B cell (primary cell): ENCODE data around the gene POSTN. TPM values are rescaled to one million over a fixed set of nuclear protein-coding genes. Genes with fewer than 3 reads are reported as not detected.

Experiments used
- ATAC-seq: fragments of 200-7000 bp; cut with Tn5 transposase; one replicate; pipeline ENCODE4 v1.10.0; 2021; ENCODE audit warnings: low read depth, mild to moderate bottlenecking, moderate number of reproducible peaks, moderate library complexity
- CTCF ChIA-PET: fragments of 350-600 bp; sonication (Branson Sonifier 250); formaldehyde crosslinking; loops from one replicate; lab custom pipeline; 2021; ENCODE audit warnings: antibody characterized with exemption, inconsistent platforms; lab: Charles Lee
- POLR2A ChIA-PET: fragments of 350-600 bp; sonication (Branson Sonifier 250); formaldehyde crosslinking; loops from one replicate; lab custom pipeline; 2021; ENCODE audit warnings: antibody characterized with exemption; lab: Charles Lee
- DNase-seq: peaks from one replicate; pipeline ENCODE4 v3.0.0; 2013
- H2AFZ ChIP-seq: 2 replicates; pipeline ENCODE4 v1.6.1; 2012; ENCODE audit warnings: mild to moderate bottlenecking, low read depth, low read length; ENCODE audit not compliant: insufficient read depth, poor library complexity, severe bottlenecking
- H3K27ac ChIP-seq, 2 donors: 1 replicate in 1 of 2; 2 replicates in 1 of 2; pipeline ENCODE4 v1.5.1; 2012 to 2013; ENCODE audit warnings: low read length in 2 of 2, mild to moderate bottlenecking in 2 of 2, moderate library complexity in 1 of 2
- H3K27me3 ChIP-seq, 4 experiments: fragments of 200-600 bp in 1 of 4; sonication (generic) in 1 of 4; replicated peaks in 1 of 4; 1 replicate in 2 of 4; 2 replicates in 2 of 4; pipeline versions ENCODE4 v1.6.1 to v1.7.0; 2013 to 2016; ENCODE audit warnings: low read length in 3 of 4, mild to moderate bottlenecking in 2 of 4, mixed read lengths in 1 of 4, moderate library complexity in 1 of 4; ENCODE audit not compliant: insufficient read depth in 4 of 4, control insufficient read depth in 3 of 4; ENCODE audit errors: control extremely low read depth in 1 of 4
- H3K36me3 ChIP-seq, 2 experiments: replicated peaks in 1 of 2; 1 replicate in 1 of 2; 2 replicates in 1 of 2; pipeline versions ENCODE4 v1.6.1 to v1.7.1; 2013; ENCODE audit warnings: low read length in 1 of 2; ENCODE audit not compliant: insufficient read depth in 2 of 2, control insufficient read depth in 1 of 2; ENCODE audit errors: control extremely low read depth in 1 of 2, extremely low read depth in 1 of 2
- H3K4me1 ChIP-seq, 2 donors: fragments of 200-600 bp in 1 of 2; sonication (generic) in 1 of 2; 1 replicate in 1 of 2; 2 replicates in 1 of 2; pipeline versions ENCODE4 v1.5.1 to v1.6.1; 2013 to 2017; ENCODE audit warnings: low read length in 2 of 2; ENCODE audit not compliant: control insufficient read depth in 2 of 2, insufficient read depth in 2 of 2
- H3K4me2 ChIP-seq: replicated peaks from 2 replicates; pipeline ENCODE3; 2012; ENCODE audit warnings: mild to moderate bottlenecking, low read depth, low read length; ENCODE audit not compliant: poor library complexity, severe bottlenecking
- H3K4me3 ChIP-seq, 5 experiments: fragments of 200-600 bp in 1 of 5; sonication (generic) in 1 of 5; 1 replicate in 3 of 5; 2 replicates in 2 of 5; pipeline versions ENCODE4 v1.5.1 to v1.7.0; 2011 to 2016; ENCODE audit warnings: low read length in 4 of 5, mild to moderate bottlenecking in 4 of 5, low read depth in 2 of 5, control low read depth in 1 of 5, moderate library complexity in 1 of 5; ENCODE audit not compliant: insufficient read depth in 1 of 5; ENCODE audit errors: control extremely low read depth in 1 of 5, extremely low read depth in 1 of 5
- H3K79me2 ChIP-seq: fragments of 200-600 bp; sonication (generic); one replicate; pipeline ENCODE4 v1.6.0; 2016; ENCODE audit warnings: low read length; ENCODE audit not compliant: control insufficient read depth, insufficient read depth
- H3K9ac ChIP-seq: fragments of 200-600 bp; sonication (generic); 2 replicates; pipeline ENCODE4 v1.6.1; 2017; ENCODE audit warnings: mild to moderate bottlenecking, low read length, moderate library complexity
- H3K9me3 ChIP-seq, 3 donors: one replicate each; pipeline versions ENCODE4 v1.6.1 to v1.7.1; 2013; ENCODE audit warnings: low read length in 2 of 3; ENCODE audit not compliant: control insufficient read depth in 2 of 3, insufficient read depth in 1 of 3; ENCODE audit errors: control extremely low read depth in 1 of 3
- H4K20me1 ChIP-seq: 2 replicates; pipeline ENCODE4 v1.6.0; 2012; ENCODE audit warnings: mild to moderate bottlenecking, low read length; ENCODE audit not compliant: insufficient read depth, control insufficient read depth, poor library complexity, severe bottlenecking
- H3K27ac Mint-ChIP-seq: one replicate; pipeline ENCODE4 v1.8.0; 2021; ENCODE audit warnings: mixed read lengths
- H3K27me3 Mint-ChIP-seq: one replicate; pipeline ENCODE4 v1.8.0; 2021; ENCODE audit warnings: mixed read lengths
- H3K4me1 Mint-ChIP-seq: one replicate; pipeline ENCODE4 v1.8.0; 2021; ENCODE audit warnings: mixed read lengths
- H3K4me3 Mint-ChIP-seq: one replicate; pipeline ENCODE4 v1.8.0; 2021; ENCODE audit warnings: mixed read lengths
- H3K9me3 Mint-ChIP-seq: one replicate; pipeline ENCODE4 v1.8.0; 2022; ENCODE audit warnings: mixed read lengths; ENCODE audit not compliant: insufficient read depth
- EZH2 ChIP-seq: IDR thresholded peaks from 2 replicates; pipeline ENCODE4 v1.6.1; 2012; ENCODE audit warnings: borderline replicate concordance, low read depth, mild to moderate bottlenecking, moderate library complexity, low read length; ENCODE audit not compliant: insufficient read depth, poor library complexity, severe bottlenecking
- WGBS: methylation state at CpG from one replicate; pipeline ENCODE4 v1.1.5; 2013; ENCODE audit warnings: missing lambda C conversion rate; ENCODE audit not compliant: insufficient coverage; 5-methylcytosine and 5-hydroxymethylcytosine counted together
- intact Hi-C: fragments of 100-400 bp; cut with micrococcal nuclease; formaldehyde crosslinking; loops from one replicate; pipeline ENCODE4 v1.10.0; 2022
- polyA plus RNA-seq: library from polyadenylated mRNA; depleted of rRNA; stranded (reverse); fragments of >200 nt; gene quantifications from 2 replicates; pipeline ENCODE4 v1.2.3, GENCODE V29; 2012
- total RNA-seq, 2 donors: library from RNA; stranded (reverse); fragments of 120-200 nt in 1 of 2; gene quantifications; 1 replicate in 1 of 2; 2 replicates in 1 of 2; pipeline versions ENCODE4 v1.2.3 to v1.2.4, GENCODE V29; 2013 to 2022
- TF ChIP-seq, protein P1 (sequence below): fragments of 200-600 bp; IDR thresholded peaks from one replicate; pipeline ENCODE4 v1.8.0; 2022; ENCODE audit warnings: antibody characterized with exemption, mild to moderate bottlenecking

Gene POSTN
- total and polyA plus RNA-seq, 2 donors (not counting 1 experiment from before 2014, with no cell fraction given) = not detected

DNA sequence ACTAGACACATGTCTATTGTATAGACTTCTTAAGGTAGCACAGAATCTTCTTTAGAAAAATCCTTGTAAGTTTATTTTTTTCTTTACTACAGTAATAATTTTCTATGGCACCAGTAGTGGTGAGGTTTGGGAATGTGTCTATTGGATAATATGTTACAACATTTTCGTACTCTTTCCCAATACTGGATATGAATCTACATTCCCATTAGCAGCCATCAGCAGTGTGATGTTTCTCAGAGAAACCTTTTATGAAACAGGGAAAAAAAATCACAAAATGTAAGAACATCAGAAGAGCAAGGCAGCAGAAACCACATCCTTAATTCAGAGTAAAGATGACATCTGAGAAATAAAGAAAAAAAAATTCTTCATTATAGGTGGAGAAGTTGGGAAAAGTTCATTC lies 83.3 kb downstream of the POSTN start:
- ChIA-PET CTCF (no interaction called here), POLR2A (no interaction called here)
- H3K27ac ChIP-seq = no peak overlapping the region
- H3K27me3 Mint-ChIP-seq = no peaks in the 10 kb centered on the region
- H3K4me3 ChIP-seq = no peak overlapping the region
- H3K79me2 ChIP-seq = no peaks in the 10 kb centered on the region
- DNase-seq = no peak
- no peaks in the 10 kb centered on the region for H3K4me1 Mint-ChIP-seq
- ATAC-seq = no peak
- no peaks in the 10 kb centered on the region for H4K20me1 ChIP-seq
- no peaks in the 10 kb centered on the region for H3K4me1 ChIP-seq
- H3K9me3 Mint-ChIP-seq = peaks cover 3% of the 10 kb centered on the region
- TF ChIP-seq, protein P1, sequence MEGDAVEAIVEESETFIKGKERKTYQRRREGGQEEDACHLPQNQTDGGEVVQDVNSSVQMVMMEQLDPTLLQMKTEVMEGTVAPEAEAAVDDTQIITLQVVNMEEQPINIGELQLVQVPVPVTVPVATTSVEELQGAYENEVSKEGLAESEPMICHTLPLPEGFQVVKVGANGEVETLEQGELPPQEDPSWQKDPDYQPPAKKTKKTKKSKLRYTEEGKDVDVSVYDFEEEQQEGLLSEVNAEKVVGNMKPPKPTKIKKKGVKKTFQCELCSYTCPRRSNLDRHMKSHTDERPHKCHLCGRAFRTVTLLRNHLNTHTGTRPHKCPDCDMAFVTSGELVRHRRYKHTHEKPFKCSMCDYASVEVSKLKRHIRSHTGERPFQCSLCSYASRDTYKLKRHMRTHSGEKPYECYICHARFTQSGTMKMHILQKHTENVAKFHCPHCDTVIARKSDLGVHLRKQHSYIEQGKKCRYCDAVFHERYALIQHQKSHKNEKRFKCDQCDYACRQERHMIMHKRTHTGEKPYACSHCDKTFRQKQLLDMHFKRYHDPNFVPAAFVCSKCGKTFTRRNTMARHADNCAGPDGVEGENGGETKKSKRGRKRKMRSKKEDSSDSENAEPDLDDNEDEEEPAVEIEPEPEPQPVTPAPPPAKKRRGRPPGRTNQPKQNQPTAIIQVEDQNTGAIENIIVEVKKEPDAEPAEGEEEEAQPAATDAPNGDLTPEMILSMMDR = no peak
- no peak for TF ChIP-seq EZH2
- no peak overlapping the region for H3K27ac Mint-ChIP-seq
- H3K9ac ChIP-seq = no peak overlapping the region
- H3K9me3 ChIP-seq = no peaks in the 10 kb centered on the region
- no peaks in the 10 kb centered on the region for H3K36me3 ChIP-seq
- no CpG with 5 or more reads among the region's 1 CpG for WGBS
- H2AFZ ChIP-seq = no peak overlapping the region
- intact Hi-C loops = no loop called here
- no peak overlapping the region for H3K4me2 ChIP-seq
- no peaks in the 10 kb centered on the region for H3K27me3 ChIP-seq
- H3K4me3 Mint-ChIP-seq = no peak overlapping the region
